IPS-18c (cell line): ENCODE measurements around the gene SCN3A.

Experiments used
- H3K4me3 ChIP-seq: 2 replicates; pipeline ENCODE4 v1.7.0; 2013; ENCODE audit warnings: low read depth, mild to moderate bottlenecking, low read length, moderate library complexity; ENCODE audit not compliant: insufficient read depth
- H3K9me3 ChIP-seq: one replicate; pipeline ENCODE4 v1.6.1; 2013; ENCODE audit warnings: mild to moderate bottlenecking, low read length, moderate library complexity; ENCODE audit not compliant: control insufficient read depth, insufficient read depth

The SCN3A gene

GRCh38 chr2:165197346-165197745 is 6.5 kb downstream of the SCN3A start:
- Histone ChIP-seq H3K4me3 (no peak overlapping the region), H3K9me3 (no peaks in the 10 kb centered on the region)

DNA sequence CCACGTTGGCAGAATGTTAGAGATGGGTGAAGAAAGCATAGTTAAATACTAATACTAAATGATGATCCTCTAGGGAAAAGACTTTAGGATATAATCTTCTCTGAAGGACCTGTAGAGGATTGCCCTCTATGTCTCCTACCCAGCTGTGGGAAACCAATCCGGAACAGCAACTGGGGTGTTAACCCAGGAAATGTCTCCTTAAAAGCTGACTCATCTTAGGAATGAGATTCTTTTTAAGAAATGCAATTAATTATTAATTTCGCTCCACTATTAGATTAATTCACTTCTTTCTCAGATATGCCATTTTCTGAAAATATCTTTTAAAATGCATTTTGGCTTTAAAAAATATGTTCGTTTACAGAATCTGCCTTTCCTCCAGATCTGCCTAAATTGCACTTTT is 7.4 kb downstream of the SCN3A start:
- Histone ChIP-seq H3K4me3 (no peak overlapping the region), H3K9me3 (no peaks in the 10 kb centered on the region)

- no peaks in the 10 kb centered on the region for H3K9me3 ChIP-seq
- H3K4me3 ChIP-seq = no peak overlapping the region
Observed at GRCh38 chr2:165193178-165193777, 10.6 kb downstream of the SCN3A start.

DNA sequence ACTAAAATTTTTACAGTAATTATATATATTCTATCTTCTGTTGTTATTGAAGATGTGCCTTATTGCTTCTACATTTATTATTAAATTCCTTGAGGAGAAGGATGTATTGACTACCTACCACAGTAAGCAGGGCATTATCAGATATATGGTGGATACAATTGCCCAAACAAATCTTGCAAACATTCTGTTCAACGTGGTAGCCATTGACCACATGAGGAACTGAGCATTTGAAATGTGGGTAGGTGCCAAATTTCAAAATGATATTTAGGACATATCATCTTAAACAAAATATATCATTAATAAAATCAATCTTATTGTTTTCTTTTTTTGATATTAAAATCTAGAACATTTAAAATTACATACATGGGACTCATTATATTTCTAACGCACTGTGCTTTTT is 11.1 kb downstream of the SCN3A start:
- Histone ChIP-seq H3K4me3 (no peak overlapping the region), H3K9me3 (no peaks in the 10 kb centered on the region)

DNA sequence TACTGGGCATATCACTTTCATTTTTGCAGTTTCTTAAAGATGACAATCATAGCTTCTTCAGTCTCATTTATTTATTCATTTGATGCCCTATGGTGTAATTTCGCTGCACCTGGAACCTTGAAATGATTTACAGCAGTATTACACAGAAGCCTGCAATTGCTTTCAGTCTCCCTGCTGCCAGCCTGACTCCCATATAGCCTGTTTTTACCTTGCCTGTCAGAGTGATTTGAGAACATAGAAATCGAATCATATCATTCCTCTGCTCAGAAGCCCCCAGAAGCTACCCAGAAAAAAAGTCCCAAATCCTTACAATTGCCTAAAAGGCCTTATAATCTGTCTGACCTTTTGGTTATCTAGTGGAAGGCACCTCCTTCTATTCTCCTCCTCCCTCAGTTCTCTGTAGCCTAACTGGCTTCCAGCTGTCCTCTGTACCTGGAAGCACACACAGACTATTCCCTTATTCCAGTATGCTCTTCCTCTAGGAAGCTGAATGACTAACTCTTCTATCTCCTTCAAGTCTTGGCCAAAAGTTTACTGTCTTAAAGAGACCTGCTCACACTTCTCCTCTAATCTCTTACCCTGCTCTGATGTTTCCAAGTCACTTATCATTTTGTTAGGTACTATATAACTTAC is 12.6 kb downstream of the SCN3A start:
- Histone ChIP-seq H3K9me3 (no peaks in the 10 kb centered on the region), H3K4me3 (no peak overlapping the region)

DNA sequence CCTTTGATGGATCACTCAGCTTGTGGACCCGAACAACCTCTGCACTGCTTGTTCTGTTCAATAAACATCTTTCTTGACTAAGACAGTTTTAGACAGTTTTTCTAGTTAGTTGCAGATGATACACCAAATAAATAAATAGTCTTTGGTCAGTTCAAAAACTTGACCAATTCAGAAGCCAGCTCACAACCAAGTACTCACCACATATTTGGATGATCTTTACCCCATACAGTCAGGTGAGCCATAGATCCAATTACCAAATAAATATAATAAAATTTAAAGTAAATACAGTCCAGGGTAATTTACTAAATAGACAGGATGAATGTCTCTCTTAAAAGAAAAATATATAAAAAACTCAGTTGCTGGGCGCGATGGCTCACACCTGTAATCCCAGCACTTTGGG is 18.2 kb downstream of the SCN3A start:
- Histone ChIP-seq H3K4me3 (no peak overlapping the region), H3K9me3 (no peaks in the 10 kb centered on the region)

DNA sequence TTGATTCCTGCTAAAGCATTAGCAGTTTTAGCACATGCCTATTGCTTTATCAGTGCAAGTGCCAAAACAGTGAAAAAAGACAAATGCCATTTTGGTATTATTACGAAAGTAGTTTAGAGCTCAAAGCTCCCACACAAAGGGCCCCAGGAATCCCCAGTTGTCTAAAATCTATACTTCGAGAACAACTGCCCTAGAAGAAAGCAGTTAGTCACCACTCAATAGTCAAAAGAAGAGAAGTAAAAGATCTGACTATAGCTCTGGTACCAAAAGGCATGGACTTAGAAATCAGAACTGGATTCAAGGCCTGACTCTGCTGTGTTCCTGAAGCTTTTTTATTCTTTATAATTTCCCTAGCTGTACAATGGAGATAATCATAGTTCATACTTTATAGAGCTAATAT is 21.8 kb downstream of the SCN3A start:
- H3K9me3 ChIP-seq = no peaks in the 10 kb centered on the region

GRCh38 chr2:165176780-165177179 is 27.1 kb downstream of the SCN3A start:
- no peaks in the 10 kb centered on the region for H3K9me3 ChIP-seq
- H3K4me3 ChIP-seq = no peak overlapping the region

More for the DNA sequence above, 21.8 kb downstream of the SCN3A start:
- no peak overlapping the region for H3K4me3 ChIP-seq

DNA sequence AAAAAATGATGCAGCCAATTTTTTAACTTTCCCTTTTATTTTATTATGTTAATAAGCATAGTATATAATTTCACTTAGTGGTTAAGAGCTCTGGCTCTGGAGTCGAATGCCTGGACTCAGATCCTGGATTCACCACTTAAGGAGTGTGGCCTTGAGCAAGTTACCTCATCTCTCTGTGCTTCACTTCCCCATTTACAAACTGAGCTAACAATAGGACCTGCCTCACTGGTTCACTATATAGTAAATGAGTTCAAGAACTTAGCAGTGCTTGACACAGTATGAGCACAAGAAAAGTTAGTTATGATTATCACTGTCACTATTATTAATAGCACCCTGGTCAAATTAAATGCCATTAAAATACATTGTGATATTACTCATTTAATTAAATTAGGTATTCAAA is 30.6 kb downstream of the SCN3A start:
- H3K9me3 ChIP-seq = no peaks in the 10 kb centered on the region
- H3K4me3 ChIP-seq = no peak overlapping the region

DNA sequence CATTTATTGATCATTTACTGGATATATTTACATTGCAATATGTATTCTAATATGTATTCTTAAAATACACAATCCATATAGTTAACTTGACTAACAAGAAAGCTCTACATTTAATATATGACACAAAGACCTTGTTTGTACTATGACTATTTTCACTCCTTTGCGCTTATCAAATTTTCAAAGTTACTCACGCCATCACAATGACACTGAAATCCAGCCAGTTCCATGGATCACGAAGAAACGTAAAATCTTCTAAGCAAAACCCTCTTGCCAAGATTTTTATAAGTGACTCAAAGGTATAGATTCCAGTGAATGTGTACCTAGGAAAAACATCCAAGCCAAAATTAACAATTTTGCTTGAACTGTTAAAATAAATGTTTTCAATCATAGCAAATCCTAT is 39.6 kb downstream of the SCN3A start:
- no peak overlapping the region for H3K4me3 ChIP-seq
- H3K9me3 ChIP-seq = no peaks in the 10 kb centered on the region

DNA sequence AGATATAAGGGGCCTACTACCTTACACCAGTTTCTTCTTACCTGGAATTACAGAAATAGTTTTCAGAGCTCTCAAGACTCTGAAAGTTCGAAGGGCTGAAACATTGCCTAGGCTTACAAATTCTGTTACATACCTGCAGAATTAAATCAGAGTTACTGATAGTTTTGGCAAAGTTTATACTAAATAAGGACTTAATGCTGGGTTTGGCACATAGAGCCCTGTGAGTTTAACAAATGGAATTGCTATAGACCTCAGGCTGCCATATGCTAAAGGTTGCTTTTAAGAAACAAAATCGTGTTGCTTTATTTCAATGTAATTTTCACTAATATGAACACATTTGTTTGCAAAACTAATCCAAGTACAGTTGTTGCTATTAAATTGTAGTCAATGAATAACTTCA is 40.1 kb downstream of the SCN3A start:
- no peaks in the 10 kb centered on the region for H3K9me3 ChIP-seq
- no peak overlapping the region for H3K4me3 ChIP-seq

DNA sequence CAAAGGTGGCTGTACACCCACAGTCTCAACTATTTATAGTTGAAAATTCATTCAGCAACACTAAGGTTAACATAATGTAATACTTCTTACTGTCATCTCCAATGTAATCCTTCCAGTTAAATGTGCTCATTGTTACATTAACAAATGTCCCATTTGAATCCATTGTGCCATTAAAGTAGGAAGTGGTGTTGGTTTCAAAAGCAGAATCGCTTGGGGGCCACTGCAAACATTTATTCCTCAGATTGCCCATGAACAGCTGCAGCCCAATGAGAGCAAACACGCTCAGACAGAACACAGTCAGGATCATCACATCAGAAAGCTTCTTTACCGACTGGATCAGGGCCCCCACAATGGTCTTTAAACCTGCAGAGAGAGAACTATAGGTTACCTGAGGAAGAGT is 41.4 kb downstream of the SCN3A start:
- Histone ChIP-seq H3K4me3 (no peak overlapping the region), H3K9me3 (no peaks in the 10 kb centered on the region)

- H3K4me3 ChIP-seq = no peak overlapping the region
- no peaks in the 10 kb centered on the region for H3K9me3 ChIP-seq
Observed at GRCh38 chr2:165161510-165161909, 42.3 kb downstream of the SCN3A start.

- Histone ChIP-seq H3K9me3 (no peaks in the 10 kb centered on the region), H3K4me3 (no peak overlapping the region)
Observed at GRCh38 chr2:165157160-165157559, 46.7 kb downstream of the SCN3A start.

GRCh38 chr2:165155152-165155551 is 48.7 kb downstream of the SCN3A start:
- Histone ChIP-seq H3K9me3 (no peaks in the 10 kb centered on the region), H3K4me3 (no peak overlapping the region)

- Histone ChIP-seq H3K9me3 (no peaks in the 10 kb centered on the region), H3K4me3 (no peak overlapping the region)
Observed at GRCh38 chr2:165149439-165149838, 54.4 kb downstream of the SCN3A start.

- Histone ChIP-seq H3K4me3 (no peak overlapping the region), H3K9me3 (no peaks in the 10 kb centered on the region)
Observed at GRCh38 chr2:165147186-165148045, 56.4 kb downstream of the SCN3A start.

- H3K9me3 ChIP-seq = no peaks in the 10 kb centered on the region
- H3K4me3 ChIP-seq = no peak overlapping the region
Observed at GRCh38 chr2:165144315-165144714, 59.5 kb downstream of the SCN3A start.
